AG04450 (cell line): ENCODE data around the gene AANAT. TPM values are rescaled to one million over a fixed set of nuclear protein-coding genes. Genes with fewer than 3 reads are reported as not detected.

Source experiments
- CTCF ChIA-PET: fragments of 300-600, 350-600 bp; formaldehyde crosslinking; extraction: SDS; loops from one replicate; lab custom pipeline; 2022; ENCODE audit warnings: antibody characterized with exemption, inconsistent platforms; lab: Charles Lee
- POLR2A ChIA-PET: fragments of 350-600 bp; formaldehyde crosslinking; extraction: SDS; loops from one replicate; lab custom pipeline; 2021; ENCODE audit warnings: antibody characterized with exemption, inconsistent platforms; lab: Yijun Ruan, JAX
- DNase-seq: peaks from one replicate; pipeline ENCODE4 v3.0.0-alpha.2; 2011; ENCODE audit warnings: low read depth, low spot score
- H3K27ac ChIP-seq: one replicate; pipeline ENCODE4 v1.5.1; 2012; ENCODE audit warnings: low read depth, low read length, control low read depth
- H3K27me3 ChIP-seq: one replicate; pipeline ENCODE4 v1.6.0; 2012; ENCODE audit warnings: low read length; ENCODE audit not compliant: control insufficient read depth, insufficient read depth
- H3K4me3 ChIP-seq: 2 replicates; pipeline ENCODE4 v1.5.1; 2011; ENCODE audit warnings: mild to moderate bottlenecking, low read depth, low read length, control low read depth
- H3K9me3 ChIP-seq: 2 replicates; pipeline ENCODE4 v1.5.1; 2012; ENCODE audit warnings: low read length; ENCODE audit not compliant: control insufficient read depth, insufficient read depth
- polyA plus RNA-seq: library from polyadenylated mRNA; depleted of rRNA; stranded (reverse); fragments of >200 nt; gene quantifications from 2 replicates; pipeline ENCODE4 v1.2.3, GENCODE V29; 2011
- TF ChIP-seq, protein P1 (sequence below): IDR thresholded peaks from 2 replicates; pipeline ENCODE4 v1.5.1; 2011; ENCODE audit warnings: low read depth, low read length, control low read depth, inconsistent platforms

AANAT gene
- polyA plus RNA-seq, 1 experiment, result not detected

DNA sequence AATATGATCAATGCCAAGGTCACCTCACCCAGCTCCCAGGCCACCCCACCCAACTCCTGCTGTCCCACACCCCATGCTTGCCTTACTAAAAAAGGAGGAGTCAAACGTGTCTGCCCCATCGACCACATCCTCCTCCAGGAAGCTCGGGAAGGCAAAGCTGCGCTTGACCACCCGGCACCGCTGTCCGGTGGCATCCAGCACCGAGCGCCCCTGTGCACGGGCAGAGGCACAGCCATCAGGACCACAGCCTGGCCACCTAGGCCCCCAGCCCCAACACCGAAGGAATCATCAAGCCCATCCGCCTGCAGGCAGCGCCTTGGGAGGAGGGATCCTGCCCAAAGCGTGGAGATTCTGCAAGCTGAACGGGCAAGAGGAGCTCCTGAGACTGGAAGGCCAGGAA, 10.2 kb downstream of the AANAT start:
- TF ChIP-seq, protein P1, sequence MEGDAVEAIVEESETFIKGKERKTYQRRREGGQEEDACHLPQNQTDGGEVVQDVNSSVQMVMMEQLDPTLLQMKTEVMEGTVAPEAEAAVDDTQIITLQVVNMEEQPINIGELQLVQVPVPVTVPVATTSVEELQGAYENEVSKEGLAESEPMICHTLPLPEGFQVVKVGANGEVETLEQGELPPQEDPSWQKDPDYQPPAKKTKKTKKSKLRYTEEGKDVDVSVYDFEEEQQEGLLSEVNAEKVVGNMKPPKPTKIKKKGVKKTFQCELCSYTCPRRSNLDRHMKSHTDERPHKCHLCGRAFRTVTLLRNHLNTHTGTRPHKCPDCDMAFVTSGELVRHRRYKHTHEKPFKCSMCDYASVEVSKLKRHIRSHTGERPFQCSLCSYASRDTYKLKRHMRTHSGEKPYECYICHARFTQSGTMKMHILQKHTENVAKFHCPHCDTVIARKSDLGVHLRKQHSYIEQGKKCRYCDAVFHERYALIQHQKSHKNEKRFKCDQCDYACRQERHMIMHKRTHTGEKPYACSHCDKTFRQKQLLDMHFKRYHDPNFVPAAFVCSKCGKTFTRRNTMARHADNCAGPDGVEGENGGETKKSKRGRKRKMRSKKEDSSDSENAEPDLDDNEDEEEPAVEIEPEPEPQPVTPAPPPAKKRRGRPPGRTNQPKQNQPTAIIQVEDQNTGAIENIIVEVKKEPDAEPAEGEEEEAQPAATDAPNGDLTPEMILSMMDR, result no peak
- Histone ChIP-seq H3K4me3 (no peak overlapping the region), H3K27ac (no peak overlapping the region), H3K9me3 (no peaks in the 10 kb centered on the region), H3K27me3 (no peaks in the 10 kb centered on the region)
- DNase-seq, result no peak
- POLR2A ChIA-PET, result no interaction called here
- CTCF ChIA-PET, result interaction anchor here (1.1 kb wide), 1 partner anchor 45 kb away, joined by 3 read pairs; no protein-coding TSS in a partner anchor

DNA sequence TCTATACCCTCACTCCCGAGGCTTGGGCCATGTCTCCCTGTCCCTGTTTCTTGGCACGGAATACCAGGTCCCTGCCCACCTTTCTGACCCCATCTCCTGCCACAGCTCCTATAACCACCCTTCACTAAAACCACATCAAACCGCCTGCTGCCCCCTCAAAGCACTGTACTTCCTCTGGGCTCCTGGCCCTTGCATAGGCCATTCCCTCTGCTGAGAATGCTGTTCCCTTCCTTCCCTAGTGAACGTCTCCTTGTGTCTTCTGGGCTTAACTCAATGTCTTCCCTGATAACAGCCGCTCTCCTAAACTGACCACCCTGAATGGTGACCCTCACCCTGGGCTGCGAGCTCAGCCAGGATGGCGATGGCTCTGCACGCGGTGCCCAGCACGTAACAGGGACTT, 10.7 kb downstream of the AANAT start:
- TF ChIP-seq, protein P1, result no peak
- ChIA-PET POLR2A (no interaction called here), CTCF (no interaction called here)
- H3K9me3 ChIP-seq, result no peaks in the 10 kb centered on the region
- no peaks in the 10 kb centered on the region for H3K27me3 ChIP-seq
- H3K27ac ChIP-seq, result no peak overlapping the region
- DNase-seq, result no peak
- no peak overlapping the region for H3K4me3 ChIP-seq

DNA sequence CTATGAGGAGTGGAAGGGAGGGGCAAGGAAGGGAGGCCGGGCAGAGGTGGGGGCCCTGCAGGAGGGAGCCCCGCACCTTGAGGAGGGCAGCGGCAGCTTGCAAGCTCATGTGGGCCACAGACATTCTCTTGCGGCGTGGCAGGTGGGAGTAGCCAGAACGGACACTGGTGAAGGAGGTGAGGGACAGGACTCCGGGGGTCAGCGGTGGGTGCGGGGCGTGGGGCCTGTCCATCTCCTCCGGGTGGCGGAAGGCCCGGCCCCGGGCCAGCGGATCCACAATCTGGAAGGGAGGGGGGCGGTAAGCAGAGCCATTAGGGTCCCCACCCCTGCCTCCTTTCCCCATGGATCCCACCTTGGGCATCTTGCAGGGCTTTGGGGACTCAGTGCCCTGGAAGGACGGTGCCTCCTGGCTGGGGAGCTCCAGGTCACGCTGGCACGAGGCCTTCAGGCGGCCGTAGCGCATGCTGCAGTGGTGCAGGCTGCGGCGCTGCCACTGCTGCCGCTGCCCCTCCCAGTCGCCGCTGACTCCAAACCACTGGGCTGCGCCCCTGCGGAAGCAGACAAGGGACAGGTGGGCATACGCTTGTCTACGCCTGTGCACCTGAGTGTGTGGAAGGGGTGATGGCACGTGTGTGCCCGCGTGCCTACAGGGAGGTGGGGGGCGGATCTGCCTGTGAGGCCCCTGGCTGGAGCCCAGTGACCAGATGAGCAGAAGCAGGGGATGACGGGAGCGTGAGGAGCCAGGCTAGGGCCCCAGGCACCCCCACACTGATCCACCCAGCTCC, 11.5 kb downstream of the AANAT start:
- DNase-seq, result no peak
- no peak overlapping the region for H3K4me3 ChIP-seq
- ChIA-PET CTCF (no interaction called here), POLR2A (no interaction called here)
- H3K27ac ChIP-seq, result no peak overlapping the region
- no peaks in the 10 kb centered on the region; the same call in 1 of the 2 replicates for H3K9me3 ChIP-seq
- TF ChIP-seq, protein P1, result no peak
- H3K27me3 ChIP-seq, result no peaks in the 10 kb centered on the region

DNA sequence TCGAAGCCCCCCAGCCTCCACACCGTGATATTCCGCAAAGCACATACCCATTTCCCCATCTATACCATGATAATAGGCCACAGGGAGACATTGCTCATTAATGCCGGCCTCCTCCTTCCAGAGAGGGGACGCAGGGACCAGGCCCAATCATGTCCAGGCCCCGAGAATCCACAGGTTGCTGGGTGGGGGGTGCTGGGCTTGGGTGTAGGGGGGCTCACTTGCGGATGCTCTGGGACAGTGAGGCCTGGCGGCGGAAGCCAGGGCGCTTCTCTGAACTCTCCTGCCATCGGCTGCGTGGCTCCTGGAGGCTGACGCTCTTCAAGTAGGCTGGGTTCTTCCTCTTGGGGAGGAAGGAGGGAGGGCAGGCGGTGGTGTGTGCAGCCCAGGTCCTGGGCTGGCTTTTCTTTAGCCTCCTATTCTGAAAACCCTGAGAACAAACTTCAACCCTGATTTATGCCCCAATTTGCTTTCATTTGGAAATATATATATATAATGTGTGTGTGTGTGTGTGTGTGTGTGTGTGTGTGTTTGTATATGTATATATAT, 12.2 kb downstream of the AANAT start:
- POLR2A ChIA-PET, result no interaction called here
- no peak for DNase-seq
- TF ChIP-seq, protein P1, result no peak
- H3K9me3 ChIP-seq, result peaks cover 2% of the 10 kb centered on the region; the same call in 1 of the 2 replicates
- CTCF ChIA-PET, result no interaction called here
- no peak overlapping the region for H3K4me3 ChIP-seq
- H3K27me3 ChIP-seq, result no peaks in the 10 kb centered on the region
- H3K27ac ChIP-seq, result no peak overlapping the region

DNA sequence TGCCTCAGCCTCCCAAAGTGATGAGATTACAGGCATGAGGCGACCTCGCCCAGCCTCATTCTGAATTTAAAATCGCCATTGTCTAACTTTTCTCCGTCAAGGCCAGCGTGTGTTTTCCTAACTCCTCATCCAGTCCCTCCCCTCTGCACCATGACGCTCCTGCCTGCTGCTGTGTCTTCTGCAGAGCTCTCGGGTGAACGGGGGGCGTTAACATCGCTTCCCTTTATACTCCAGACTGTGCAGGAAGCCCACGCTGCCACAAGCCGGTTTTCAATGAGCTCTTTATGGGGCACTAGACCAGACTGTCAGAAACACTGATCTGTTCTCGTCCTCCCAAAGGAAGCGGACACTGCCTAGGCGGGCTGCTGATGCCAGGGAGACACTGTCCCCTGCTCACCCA, 13.2 kb downstream of the AANAT start:
- Histone ChIP-seq H3K4me3 (no peak overlapping the region), H3K27me3 (no peaks in the 10 kb centered on the region), H3K9me3 (peaks cover 2% of the 10 kb centered on the region; the same call in 1 of the 2 replicates), H3K27ac (peak overlapping the region; percentile 21)
- CTCF ChIA-PET, result interaction anchor here (0.6 kb wide), 1 partner anchor 23 kb away, joined by 3 read pairs; no protein-coding TSS in a partner anchor
- POLR2A ChIA-PET, result interaction anchor here (0.8 kb wide), 1 partner anchor 12 kb away, joined by 3 read pairs; no protein-coding TSS in a partner anchor
- TF ChIP-seq, protein P1, result no peak
- DNase-seq, result no peak
